Measurements from ENCODE around the gene TUBGCP4.

Gene TUBGCP4

DNA sequence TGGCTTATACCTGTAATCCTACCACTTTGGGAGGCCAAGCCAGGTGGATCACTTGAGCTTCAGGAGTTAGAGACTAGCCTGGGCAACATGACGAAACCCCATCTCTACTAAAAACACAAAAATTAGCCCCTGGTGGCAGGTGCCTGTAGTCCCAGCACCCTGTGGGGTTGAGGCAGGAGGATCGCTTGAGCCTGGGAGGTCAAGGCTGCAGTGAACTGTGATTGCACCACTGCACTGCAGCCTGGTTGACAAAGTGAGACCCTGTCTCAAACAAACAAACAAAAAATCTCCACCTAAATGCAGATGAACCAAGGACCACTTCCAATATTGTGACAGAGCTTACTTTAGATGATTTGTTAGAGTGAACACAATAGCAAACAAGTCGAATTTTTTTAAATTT is 68.4 kb downstream of the TUBGCP4 start:
- no peak overlapping the region for H3K4me3 ChIP-seq (ENCODE audit: low read length)
- TF ChIP-seq, protein P1, sequence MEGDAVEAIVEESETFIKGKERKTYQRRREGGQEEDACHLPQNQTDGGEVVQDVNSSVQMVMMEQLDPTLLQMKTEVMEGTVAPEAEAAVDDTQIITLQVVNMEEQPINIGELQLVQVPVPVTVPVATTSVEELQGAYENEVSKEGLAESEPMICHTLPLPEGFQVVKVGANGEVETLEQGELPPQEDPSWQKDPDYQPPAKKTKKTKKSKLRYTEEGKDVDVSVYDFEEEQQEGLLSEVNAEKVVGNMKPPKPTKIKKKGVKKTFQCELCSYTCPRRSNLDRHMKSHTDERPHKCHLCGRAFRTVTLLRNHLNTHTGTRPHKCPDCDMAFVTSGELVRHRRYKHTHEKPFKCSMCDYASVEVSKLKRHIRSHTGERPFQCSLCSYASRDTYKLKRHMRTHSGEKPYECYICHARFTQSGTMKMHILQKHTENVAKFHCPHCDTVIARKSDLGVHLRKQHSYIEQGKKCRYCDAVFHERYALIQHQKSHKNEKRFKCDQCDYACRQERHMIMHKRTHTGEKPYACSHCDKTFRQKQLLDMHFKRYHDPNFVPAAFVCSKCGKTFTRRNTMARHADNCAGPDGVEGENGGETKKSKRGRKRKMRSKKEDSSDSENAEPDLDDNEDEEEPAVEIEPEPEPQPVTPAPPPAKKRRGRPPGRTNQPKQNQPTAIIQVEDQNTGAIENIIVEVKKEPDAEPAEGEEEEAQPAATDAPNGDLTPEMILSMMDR (conservative IDR thresholded peaks at IDR 0.05; ENCODE audit: low read depth, low read length) = no peak
- no peak for DNase-seq (ENCODE audit: low read depth)

DNA sequence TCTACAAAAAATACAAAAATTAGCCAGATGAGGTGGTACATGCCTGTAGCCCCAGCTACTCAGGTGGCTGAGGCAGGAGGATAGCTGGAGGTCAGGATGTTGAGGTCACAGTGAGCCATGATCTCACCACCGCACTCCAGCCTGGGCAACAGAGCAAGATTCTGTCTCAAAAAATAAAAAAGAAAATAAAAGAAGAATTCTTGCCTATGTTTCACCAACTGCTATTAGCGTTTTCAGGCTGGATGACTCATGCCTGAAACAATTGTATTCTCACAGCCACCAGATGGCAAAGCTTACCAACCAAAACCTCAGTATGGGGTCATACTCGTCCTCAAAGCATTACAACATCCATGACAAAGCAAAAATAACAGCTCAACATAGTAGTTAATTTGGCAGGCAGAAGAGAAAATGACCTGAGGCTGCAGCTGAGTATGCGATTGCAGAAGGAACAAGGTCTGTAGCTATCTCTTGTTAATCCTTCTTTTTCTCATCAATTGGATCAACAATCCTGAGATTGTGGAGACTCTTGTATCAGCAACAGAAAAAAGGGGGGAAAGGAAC is 69.9 kb downstream of the TUBGCP4 start:
- DNase-seq (ENCODE audit: low read depth) = peak; percentile 67
- no peak overlapping the region for H3K4me3 ChIP-seq (ENCODE audit: low read length)
- TF ChIP-seq, protein P1 (conservative IDR thresholded peaks at IDR 0.05; ENCODE audit: low read depth, low read length) = peak; percentile 48

DNA sequence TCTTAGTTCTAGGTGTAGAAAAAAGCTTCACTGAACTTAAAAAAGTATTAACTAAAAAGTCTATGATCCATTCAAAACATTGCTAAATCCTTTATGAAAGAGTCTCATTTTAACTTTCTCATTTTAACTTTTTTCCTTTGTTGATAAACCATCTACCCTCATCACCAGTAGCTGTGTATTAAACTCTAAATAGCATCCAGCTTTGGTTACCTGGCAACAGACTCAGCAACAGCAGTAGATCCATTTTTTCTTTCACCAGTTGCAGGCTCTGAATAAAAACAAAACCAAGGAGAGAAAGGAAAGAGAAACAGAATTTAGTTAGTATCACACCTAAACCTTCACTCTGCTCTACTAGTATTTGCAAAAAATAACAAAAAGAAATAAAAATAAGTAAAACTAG is 70.4 kb downstream of the TUBGCP4 start:
- H3K4me3 ChIP-seq (ENCODE audit: low read length) = no peak overlapping the region
- TF ChIP-seq, protein P1 (conservative IDR thresholded peaks at IDR 0.05; ENCODE audit: low read depth, low read length) = no peak
- no peak for DNase-seq (ENCODE audit: low read depth)

DNA sequence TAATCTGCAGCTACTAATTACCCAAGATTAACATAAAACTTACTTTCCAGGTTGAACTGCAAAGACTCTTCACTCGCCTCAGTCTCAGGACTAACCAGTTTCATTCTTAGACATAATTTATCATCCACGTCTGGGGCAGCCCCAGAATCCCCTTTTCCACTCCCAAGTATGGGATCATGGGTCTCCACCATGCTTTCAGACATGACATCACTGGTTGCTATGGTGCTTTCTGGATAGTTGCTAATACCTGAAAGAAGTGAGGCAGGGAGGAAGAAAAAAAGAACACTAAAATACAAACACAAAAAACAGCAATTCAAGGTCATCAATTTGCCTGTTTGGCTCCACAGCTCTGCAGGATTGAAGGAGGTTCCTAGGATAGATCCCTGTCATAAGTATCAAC is 75.4 kb downstream of the TUBGCP4 start:
- DNase-seq (ENCODE audit: low read depth) = no peak
- TF ChIP-seq, protein P1 (conservative IDR thresholded peaks at IDR 0.05; ENCODE audit: low read depth, low read length) = no peak
- no peak overlapping the region for H3K4me3 ChIP-seq (ENCODE audit: low read length)

DNA sequence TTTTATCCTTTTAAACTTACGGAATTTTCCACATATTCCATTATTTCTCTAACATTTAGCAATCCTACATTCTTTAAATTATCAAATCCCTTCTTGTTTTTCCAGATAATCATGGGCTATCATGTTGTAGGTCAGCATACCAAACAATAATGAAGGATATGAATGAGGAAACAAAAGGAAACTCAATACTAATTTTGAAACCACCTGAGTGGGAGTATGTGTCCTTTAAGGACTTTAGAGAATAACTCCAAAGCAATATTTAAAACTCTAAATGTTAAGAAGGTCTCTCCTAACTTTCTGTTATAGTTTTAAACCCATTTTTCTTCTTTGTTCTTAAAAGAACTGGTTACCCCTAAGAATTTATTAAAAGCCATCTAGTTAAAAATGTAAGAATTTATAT is 79.1 kb downstream of the TUBGCP4 start:
- H3K4me3 ChIP-seq (ENCODE audit: low read length) = no peak overlapping the region
- no peak for DNase-seq (ENCODE audit: low read depth)
- TF ChIP-seq, protein P1 (conservative IDR thresholded peaks at IDR 0.05; ENCODE audit: low read depth, low read length) = no peak

All from retinal pigment epithelial cell (primary cell).